Kidney epithelial cell (primary cell): Measurements from ENCODE around the gene ASB1. TPM values are rescaled to one million over a fixed set of nuclear protein-coding genes. Genes with fewer than 3 reads are reported as not detected.

ENCODE experiments used
- DNase-seq: peaks from one replicate; pipeline ENCODE4 v3.0.0-alpha.2; 2010; ENCODE audit warnings: low read depth
- H3K27me3 ChIP-seq: 2 replicates; pipeline ENCODE4 v1.6.0; 2011; ENCODE audit warnings: low read length; ENCODE audit not compliant: control insufficient read depth, insufficient read depth
- H3K36me3 ChIP-seq: 2 replicates; pipeline ENCODE4 v1.5.1; 2011; ENCODE audit warnings: low read length; ENCODE audit not compliant: control insufficient read depth, insufficient read depth
- H3K4me3 ChIP-seq: 2 replicates; pipeline ENCODE4 v1.5.1; 2011; ENCODE audit warnings: low read depth, mild to moderate bottlenecking, control low read depth, low read length
- CTCF ChIP-seq: IDR thresholded peaks from 2 replicates; pipeline ENCODE4 v1.5.1; 2011; ENCODE audit warnings: mild to moderate bottlenecking, moderate library complexity, low read length, control low read depth, inconsistent platforms; ENCODE audit not compliant: insufficient read depth, poor library complexity, severe bottlenecking
- total RNA-seq: library from RNA; depleted of rRNA; stranded (reverse); fragments of >200 nt; gene quantifications from 2 replicates; pipeline ENCODE4 v1.2.3, GENCODE V29; 2015

ASB1 gene
- total RNA-seq, 1 donor from 2014 or later, result 23.0 TPM

GRCh38 chr2:238475034-238475433, 48.3 kb downstream of the ASB1 start:
- no peak for TF ChIP-seq CTCF
- no peak for DNase-seq
- H3K27me3 ChIP-seq, result no peaks in the 10 kb centered on the region
- no peak overlapping the region for H3K4me3 ChIP-seq
- H3K36me3 ChIP-seq, result no peaks in the 10 kb centered on the region

- Histone ChIP-seq H3K4me3 (no peak overlapping the region), H3K27me3 (no peaks in the 10 kb centered on the region), H3K36me3 (no peaks in the 10 kb centered on the region)
- no peak for DNase-seq
- TF ChIP-seq CTCF, result no peak
Observed at GRCh38 chr2:238475566-238475965, 48.8 kb downstream of the ASB1 start.

GRCh38 chr2:238476258-238476657, 49.5 kb downstream of the ASB1 start:
- DNase-seq, result no peak
- no peaks in the 10 kb centered on the region for H3K27me3 ChIP-seq
- H3K36me3 ChIP-seq, result no peaks in the 10 kb centered on the region
- no peak for TF ChIP-seq CTCF
- no peak overlapping the region for H3K4me3 ChIP-seq

GRCh38 chr2:238478216-238478615, 51.5 kb downstream of the ASB1 start:
- no peak for TF ChIP-seq CTCF
- no peak for DNase-seq

GRCh38 chr2:238479847-238480246, 53.1 kb downstream of the ASB1 start:
- TF ChIP-seq CTCF, result no peak
- Histone ChIP-seq H3K4me3 (no peak overlapping the region), H3K27me3 (no peaks in the 10 kb centered on the region), H3K36me3 (no peaks in the 10 kb centered on the region)
- DNase-seq, result no peak

More at GRCh38 chr2:238478216-238478615, 51.5 kb downstream of the ASB1 start:
- H3K4me3 ChIP-seq, result no peak overlapping the region
- no peaks in the 10 kb centered on the region for H3K36me3 ChIP-seq
- no peaks in the 10 kb centered on the region for H3K27me3 ChIP-seq

GRCh38 chr2:238483021-238483420, 56.3 kb downstream of the ASB1 start:
- no peak overlapping the region for H3K4me3 ChIP-seq
- DNase-seq, result no peak
- no peaks in the 10 kb centered on the region for H3K27me3 ChIP-seq
- H3K36me3 ChIP-seq, result no peaks in the 10 kb centered on the region
- no peak for TF ChIP-seq CTCF
